HepG2 (cell line): ENCODE results near the gene SLC16A3. TPM values are rescaled to one million over a fixed set of nuclear protein-coding genes. Genes with fewer than 3 reads are reported as not detected.
A peak's percentile ranks its signal among the peaks of the same experiment; 100 is the strongest.

Experiments
- EP300 ChIP-seq, 3 experiments: sonication (generic) in 1 of 3; formaldehyde crosslinking in 1 of 3; IDR thresholded peaks; 2 replicates each; pipeline versions ENCODE4 v1.5.1 to v1.6.1; 2011 to 2020; ENCODE audit warnings: low read depth in 2 of 3, low read length in 2 of 3, borderline replicate concordance in 1 of 3, improper control_type of control experiment in 1 of 3, mild to moderate bottlenecking in 1 of 3, missing genetic modification reagents in 1 of 3, moderate library complexity in 1 of 3
- FUBP1 ChIP-seq: sonication (generic); formaldehyde crosslinking; IDR thresholded peaks from 2 replicates; pipeline ENCODE4 v1.5.1; 2020; ENCODE audit warnings: missing genetic modification reagents, mild to moderate bottlenecking, borderline replicate concordance
- HNF1B ChIP-seq: sonication (generic); formaldehyde crosslinking; IDR thresholded peaks from 2 replicates; pipeline ENCODE4 v1.5.1; 2020; ENCODE audit warnings: mild to moderate bottlenecking, moderate library complexity, missing genetic modification reagents
- HOMEZ ChIP-seq: IDR thresholded peaks from 2 replicates; pipeline ENCODE4 v1.6.1; 2016; ENCODE audit warnings: low read depth
- KDM4B ChIP-seq: sonication (generic); formaldehyde crosslinking; IDR thresholded peaks from 2 replicates; pipeline ENCODE4 v1.4.0; 2020; ENCODE audit warnings: missing genetic modification reagents
- MLLT10 ChIP-seq: sonication (generic); formaldehyde crosslinking; IDR thresholded peaks from 2 replicates; pipeline ENCODE4 v1.4.0; 2020; ENCODE audit warnings: missing genetic modification reagents
- NCOA2 ChIP-seq: sonication (generic); formaldehyde crosslinking; IDR thresholded peaks from 2 replicates; pipeline ENCODE4 v1.8.0; 2022; ENCODE audit warnings: inconsistent platforms
- NFKB2 ChIP-seq: sonication (generic); formaldehyde crosslinking; IDR thresholded peaks from 2 replicates; pipeline ENCODE4 v1.4.0; 2020; ENCODE audit warnings: missing genetic modification reagents, borderline replicate concordance
- TOPORS ChIP-seq: sonication (generic); formaldehyde crosslinking; IDR thresholded peaks from 2 replicates; pipeline ENCODE4 v1.8.0; 2023; ENCODE audit warnings: mild to moderate bottlenecking, missing genetic modification reagents
- XBP1 ChIP-seq: sonication (generic); formaldehyde crosslinking; IDR thresholded peaks from 2 replicates; pipeline ENCODE4 v1.5.0; 2020; ENCODE audit warnings: missing genetic modification reagents
- ZBTB37 ChIP-seq: sonication (generic); formaldehyde crosslinking; IDR thresholded peaks from 2 replicates; pipeline ENCODE4 v1.4.0; 2020; ENCODE audit warnings: mild to moderate bottlenecking, missing genetic modification reagents
- ZBTB49 ChIP-seq: sonication (generic); formaldehyde crosslinking; IDR thresholded peaks from 2 replicates; pipeline ENCODE4 v1.4.0; 2020; ENCODE audit warnings: missing genetic modification reagents, borderline replicate concordance
- ZNF10 ChIP-seq: sonication (generic); formaldehyde crosslinking; IDR thresholded peaks from 2 replicates; pipeline ENCODE4 v1.4.0; 2020; ENCODE audit warnings: mild to moderate bottlenecking, low read depth, missing genetic modification reagents, borderline replicate concordance
- ZNF207 ChIP-seq: fragments of 450-650 bp; IDR thresholded peaks from 2 replicates; pipeline ENCODE4 v1.6.1; 2016; ENCODE audit warnings: antibody characterized with exemption, borderline replicate concordance
- ZNF225 ChIP-seq: sonication (generic); formaldehyde crosslinking; IDR thresholded peaks from 2 replicates; pipeline ENCODE4 v1.4.0; 2020; ENCODE audit warnings: mild to moderate bottlenecking, missing genetic modification reagents
- ZNF317 ChIP-seq: sonication (generic); formaldehyde crosslinking; IDR thresholded peaks from 2 replicates; pipeline ENCODE4 v1.5.0; 2020; ENCODE audit warnings: mild to moderate bottlenecking, missing genetic modification reagents
- ZNF329 ChIP-seq: sonication (generic); formaldehyde crosslinking; IDR thresholded peaks from 2 replicates; pipeline ENCODE4 v1.9.0; 2021; ENCODE audit warnings: low read depth, mild to moderate bottlenecking, missing genetic modification reagents
- polyA plus RNA-seq, 8 experiments: library from polyadenylated mRNA; depleted of rRNA in 3 of 8; stranded (reverse) in 7 of 8; unstranded in 1 of 8; fragments of >200 nt; fragmentation: Illumina TruSeq in 4 of 8; extraction: Trizol in 4 of 8; gene quantifications; 2 replicates each; pipeline versions ENCODE4 v1.2.1 to v1.2.3, GENCODE V29; 2011 to 2016; ENCODE audit warnings: low read depth in 4 of 8, missing spikeins in 1 of 8, mixed read lengths in 1 of 8; ENCODE audit not compliant: insufficient read depth in 1 of 8
- total RNA-seq, 5 experiments: library from RNA; depleted of rRNA; stranded (reverse); fragments of >200 nt; fragmentation: Illumina TruSeq; extraction: Trizol; gene quantifications; 2 replicates each; pipeline ENCODE4 v1.2.3, GENCODE V29; 2016; ENCODE audit warnings: low read depth in 1 of 5
- TF ChIP-seq, protein P1 (sequence below): sonication (generic); formaldehyde crosslinking; IDR thresholded peaks from 2 replicates; pipeline ENCODE4 v1.8.1; 2023; ENCODE audit warnings: mild to moderate bottlenecking, missing genetic modification reagents

The SLC16A3 gene
- total and polyA plus RNA-seq, 2 of the 13 experiments (the other 11 are each of a cell fraction or from before 2014, with no cell fraction given): 242 to 349 TPM

DNA sequence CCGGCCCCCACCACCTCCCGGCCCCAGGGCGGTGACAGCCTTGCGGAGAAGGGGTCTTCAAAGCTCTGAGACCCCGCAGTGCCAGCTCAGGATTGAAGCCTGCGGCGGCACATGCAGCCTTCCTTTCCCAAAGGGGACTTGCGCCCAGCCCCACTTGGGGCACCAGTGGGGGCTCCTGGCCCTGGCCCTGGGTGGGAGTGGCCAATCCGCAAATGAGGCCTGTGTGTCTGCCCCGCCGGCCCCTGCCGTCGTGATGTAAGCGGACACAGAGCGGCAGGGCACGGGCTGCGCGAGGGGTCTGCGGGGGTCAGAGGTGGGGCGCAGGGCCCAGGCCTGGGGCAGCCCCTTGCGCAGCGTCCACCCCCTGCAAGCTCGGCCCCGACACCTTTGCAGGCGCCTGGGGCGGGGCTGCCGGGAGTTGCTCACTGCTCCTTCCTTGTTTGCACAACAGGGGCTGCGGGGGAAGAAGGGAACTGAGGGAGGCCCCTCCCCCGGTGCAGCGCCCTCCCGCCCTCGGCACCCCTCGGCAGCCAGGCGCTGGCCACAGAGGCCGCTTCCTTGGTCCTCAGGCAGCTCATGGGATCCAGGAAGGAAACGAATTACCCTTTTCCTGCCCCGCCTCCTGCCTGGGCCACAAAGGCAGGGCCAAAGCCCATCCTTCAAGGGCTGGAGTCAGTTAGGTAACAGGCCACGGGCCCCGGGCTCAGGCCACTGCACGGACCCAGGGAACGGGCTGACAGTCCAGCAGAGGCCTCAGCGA is 2.9 kb downstream of the SLC16A3 start (continued):
- TF ChIP-seq FUBP1 (no peak), NFKB2 (peak; percentile 94; the same call in 1 of the 2 replicates), HOMEZ (peak; percentile 68; the same call in 1 of the 2 replicates), ZNF207 (no peak), NCOA2 (CRISPR knock-in tag) (peak; percentile 72), ZNF10 (CRISPR knock-in tag) (no peak), KDM4B (no peak; the same call in 1 of the 2 replicates), ZBTB37 (CRISPR knock-in tag) (peak; percentile 62; the same call in 1 of the 2 replicates), MLLT10 (CRISPR knock-in tag) (no peak), ZNF329 (peak; percentile 69; the same call in 1 of the 2 replicates), ZNF317 (CRISPR knock-in tag) (no peak; the same call in none of the 2 replicates), EP300 (IDR thresholded peaks at IDR 0.05; ENCODE audit: low read depth in 2 of 2, low read length in 2 of 2) (peak; percentile 34 to 78; a peak in 3 of 4 replicates), EP300 (CRISPR knock-in tag; IDR thresholded peaks at IDR 0.05; ENCODE audit: borderline replicate concordance) (peak; percentile 67; the same call in 1 of the 2 replicates), XBP1 (no peak), ZBTB49 (CRISPR knock-in tag) (no peak), TOPORS (CRISPR knock-in tag) (no peak), HNF1B (CRISPR knock-in tag) (peak; percentile 82), ZNF225 (CRISPR knock-in tag) (no peak; the same call in 1 of the 2 replicates)
- TF ChIP-seq, protein P1, sequence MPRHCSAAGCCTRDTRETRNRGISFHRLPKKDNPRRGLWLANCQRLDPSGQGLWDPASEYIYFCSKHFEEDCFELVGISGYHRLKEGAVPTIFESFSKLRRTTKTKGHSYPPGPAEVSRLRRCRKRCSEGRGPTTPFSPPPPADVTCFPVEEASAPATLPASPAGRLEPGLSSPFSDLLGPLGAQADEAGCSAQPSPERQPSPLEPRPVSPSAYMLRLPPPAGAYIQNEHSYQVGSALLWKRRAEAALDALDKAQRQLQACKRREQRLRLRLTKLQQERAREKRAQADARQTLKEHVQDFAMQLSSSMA (CRISPR knock-in tag): peak; percentile 42; the same call in 1 of the 2 replicates
